Liver (tissue), 9 donors: ENCODE data around the gene MPPED2. TPM values are rescaled to one million over a fixed set of nuclear protein-coding genes. Genes with fewer than 3 reads are reported as not detected.

Source experiments
- DNase-seq: peaks from one replicate; pipeline ENCODE4 v3.0.0-alpha.2; 2017; ENCODE audit warnings: low spot score
- H3K27ac ChIP-seq, 2 donors: one replicate each; pipeline ENCODE4 v1.7.0; 2013; ENCODE audit warnings: inconsistent platforms in 2 of 2, low read length in 2 of 2, control low read depth in 1 of 2, low read depth in 1 of 2, mild to moderate bottlenecking in 1 of 2
- H3K27me3 ChIP-seq, 4 donors: one replicate each; pipeline versions ENCODE4 v1.6.1 to v1.7.0; 2013; ENCODE audit warnings: low read length in 3 of 4, inconsistent platforms in 1 of 4, mild to moderate bottlenecking in 1 of 4, moderate library complexity in 1 of 4; ENCODE audit not compliant: control insufficient read depth in 4 of 4, insufficient read depth in 4 of 4
- H3K36me3 ChIP-seq, 4 donors: one replicate each; pipeline versions ENCODE4 v1.6.1 to v1.7.0; 2013; ENCODE audit warnings: low read length in 3 of 4, mild to moderate bottlenecking in 3 of 4, low read depth in 1 of 4, moderate library complexity in 1 of 4; ENCODE audit not compliant: control insufficient read depth in 4 of 4, insufficient read depth in 3 of 4
- H3K4me1 ChIP-seq, 4 donors: one replicate each; pipeline versions ENCODE4 v1.6.1 to v1.7.0; 2013; ENCODE audit warnings: low read length in 3 of 4, mild to moderate bottlenecking in 3 of 4, moderate library complexity in 1 of 4; ENCODE audit not compliant: control insufficient read depth in 4 of 4, insufficient read depth in 4 of 4
- H3K4me3 ChIP-seq, 3 donors: one replicate each; pipeline versions ENCODE4 v1.6.1 to v1.7.0; 2013; ENCODE audit warnings: low read length in 3 of 3, control low read depth in 1 of 3, low read depth in 1 of 3, mild to moderate bottlenecking in 1 of 3
- H3K9ac ChIP-seq, 2 donors: one replicate each; pipeline ENCODE4 v1.7.0; 2013; ENCODE audit warnings: low read length in 2 of 2, mild to moderate bottlenecking in 2 of 2, moderate library complexity in 2 of 2, control low read depth in 1 of 2, low read depth in 1 of 2
- H3K9me3 ChIP-seq, 4 donors: one replicate each; pipeline versions ENCODE4 v1.6.1 to v1.7.0; 2013; ENCODE audit warnings: low read length in 3 of 4; ENCODE audit not compliant: control insufficient read depth in 4 of 4
- ATF3 ChIP-seq: IDR thresholded peaks from 2 replicates; pipeline ENCODE4 v1.6.1; 2016; ENCODE audit warnings: antibody characterized with exemption
- CTCF ChIP-seq: fragments of 150-350 bp; IDR thresholded peaks from 2 replicates; pipeline ENCODE4 v1.5.1; 2017; ENCODE audit warnings: improper control_type of control experiment, low read depth, low read length; ENCODE audit not compliant: missing input control
- EGR1 ChIP-seq, 2 donors: IDR thresholded peaks; 2 replicates each; pipeline ENCODE4 v1.6.1; 2016 to 2018; ENCODE audit warnings: antibody characterized with exemption in 2 of 2, low read depth in 2 of 2
- FOXA1 ChIP-seq: IDR thresholded peaks from 2 replicates; pipeline ENCODE4 v1.6.1; 2016; ENCODE audit warnings: antibody characterized with exemption
- FOXA2 ChIP-seq: IDR thresholded peaks from 2 replicates; pipeline ENCODE4 v1.6.1; 2016; ENCODE audit warnings: antibody characterized with exemption
- GABPA ChIP-seq, 2 donors: IDR thresholded peaks in 1 of 2; conservative IDR thresholded peaks in 1 of 2; 2 replicates each; pipeline ENCODE4 v1.6.1; 2016; ENCODE audit warnings: antibody characterized with exemption in 2 of 2, mild to moderate bottlenecking in 1 of 2, moderate library complexity in 1 of 2
- HNF4A ChIP-seq, 2 donors: conservative IDR thresholded peaks; 2 replicates each; pipeline ENCODE4 v1.6.1; 2016; ENCODE audit warnings: antibody characterized with exemption in 2 of 2, mild to moderate bottlenecking in 2 of 2
- HNF4G ChIP-seq: IDR thresholded peaks from 2 replicates; pipeline ENCODE4 v1.6.1; 2016; ENCODE audit warnings: antibody characterized with exemption
- JUND ChIP-seq, 2 donors: IDR thresholded peaks; 2 replicates each; pipeline ENCODE4 v1.6.1; 2016; ENCODE audit warnings: antibody characterized with exemption in 2 of 2
- MAX ChIP-seq: IDR thresholded peaks from 2 replicates; pipeline ENCODE4 v1.6.1; 2016; ENCODE audit warnings: antibody characterized with exemption
- NR2F2 ChIP-seq: IDR thresholded peaks from 2 replicates; pipeline ENCODE4 v1.6.1; 2016; ENCODE audit warnings: antibody characterized with exemption
- RAD21 ChIP-seq, 2 donors: IDR thresholded peaks; 2 replicates each; pipeline ENCODE4 v1.6.1; 2016; ENCODE audit warnings: antibody characterized with exemption in 2 of 2, mild to moderate bottlenecking in 2 of 2
- RXRA ChIP-seq, 2 donors: IDR thresholded peaks; 2 replicates each; pipeline ENCODE4 v1.6.1; 2017 to 2018; ENCODE audit warnings: antibody characterized with exemption in 2 of 2, mild to moderate bottlenecking in 1 of 2
- SP1 ChIP-seq: IDR thresholded peaks from 2 replicates; pipeline ENCODE4 v1.6.1; 2018; ENCODE audit warnings: antibody characterized with exemption, mild to moderate bottlenecking
- TAF1 ChIP-seq: conservative IDR thresholded peaks from 2 replicates; pipeline ENCODE4 v1.6.1; 2016; ENCODE audit warnings: antibody characterized with exemption, mild to moderate bottlenecking
- YY1 ChIP-seq: IDR thresholded peaks from 2 replicates; pipeline ENCODE4 v1.6.1; 2016; ENCODE audit warnings: antibody characterized with exemption, mild to moderate bottlenecking
- ZBTB33 ChIP-seq: IDR thresholded peaks from 2 replicates; pipeline ENCODE4 v1.6.1; 2016; ENCODE audit warnings: antibody characterized with exemption
- WGBS: extraction: QIAGEN DNeasy Blood & Tissue Kit; methylation state at CpG from one replicate; pipeline ENCODE4 v1.1.7; 2013; 5-methylcytosine and 5-hydroxymethylcytosine counted together
- polyA plus RNA-seq, 2 donors: library from polyadenylated mRNA; stranded (reverse) in 1 of 2; unstranded in 1 of 2; fragments of 200-250 nt in 1 of 2; fragments of >200 nt in 1 of 2; fragmentation: Nextera tagmentation in 1 of 2; extraction: Ambion mirVana in 1 of 2; gene quantifications; one replicate each; pipeline versions ENCODE4 v1.2.1 to v1.2.3, GENCODE V29; 2013 to 2015
- total RNA-seq, 2 donors: library from RNA; depleted of rRNA; stranded (reverse); fragments of >200 nt; gene quantifications; one replicate each; pipeline ENCODE4 v1.2.3, GENCODE V29; 2014
- TF ChIP-seq, protein P1 (sequence below): IDR thresholded peaks from 2 replicates; pipeline ENCODE4 v1.6.1; 2016; ENCODE audit warnings: antibody characterized with exemption, mild to moderate bottlenecking
- donor health status: healthy.
- donor health status: healthy.
- donor health status: healthy.
- donor health status: healthy.
- donor health status: healthy.

MPPED2 gene
- total and polyA plus RNA-seq, 4 donors, result 0.22 to 1.6 (median 0.47) TPM

- Histone ChIP-seq H3K9me3 (no peaks in the 10 kb centered on the region), H3K27ac (no peak overlapping the region), H3K4me3 (peak overlapping the region; percentile 39 to 81 (median 79)), H3K27me3 (peaks cover 0 to 2% (median 0%) of the 10 kb centered on the region in 4 donors), H3K36me3 (no peaks in the 10 kb centered on the region), H3K4me1 (peaks cover 1 to 24% (median 15%) of the 10 kb centered on the region in 4 donors), H3K9ac (no peak overlapping the region)
- no peak for DNase-seq
- WGBS, result under 1% methylated on average over 74 of the region's 74 CpGs
- TF ChIP-seq, protein P1, sequence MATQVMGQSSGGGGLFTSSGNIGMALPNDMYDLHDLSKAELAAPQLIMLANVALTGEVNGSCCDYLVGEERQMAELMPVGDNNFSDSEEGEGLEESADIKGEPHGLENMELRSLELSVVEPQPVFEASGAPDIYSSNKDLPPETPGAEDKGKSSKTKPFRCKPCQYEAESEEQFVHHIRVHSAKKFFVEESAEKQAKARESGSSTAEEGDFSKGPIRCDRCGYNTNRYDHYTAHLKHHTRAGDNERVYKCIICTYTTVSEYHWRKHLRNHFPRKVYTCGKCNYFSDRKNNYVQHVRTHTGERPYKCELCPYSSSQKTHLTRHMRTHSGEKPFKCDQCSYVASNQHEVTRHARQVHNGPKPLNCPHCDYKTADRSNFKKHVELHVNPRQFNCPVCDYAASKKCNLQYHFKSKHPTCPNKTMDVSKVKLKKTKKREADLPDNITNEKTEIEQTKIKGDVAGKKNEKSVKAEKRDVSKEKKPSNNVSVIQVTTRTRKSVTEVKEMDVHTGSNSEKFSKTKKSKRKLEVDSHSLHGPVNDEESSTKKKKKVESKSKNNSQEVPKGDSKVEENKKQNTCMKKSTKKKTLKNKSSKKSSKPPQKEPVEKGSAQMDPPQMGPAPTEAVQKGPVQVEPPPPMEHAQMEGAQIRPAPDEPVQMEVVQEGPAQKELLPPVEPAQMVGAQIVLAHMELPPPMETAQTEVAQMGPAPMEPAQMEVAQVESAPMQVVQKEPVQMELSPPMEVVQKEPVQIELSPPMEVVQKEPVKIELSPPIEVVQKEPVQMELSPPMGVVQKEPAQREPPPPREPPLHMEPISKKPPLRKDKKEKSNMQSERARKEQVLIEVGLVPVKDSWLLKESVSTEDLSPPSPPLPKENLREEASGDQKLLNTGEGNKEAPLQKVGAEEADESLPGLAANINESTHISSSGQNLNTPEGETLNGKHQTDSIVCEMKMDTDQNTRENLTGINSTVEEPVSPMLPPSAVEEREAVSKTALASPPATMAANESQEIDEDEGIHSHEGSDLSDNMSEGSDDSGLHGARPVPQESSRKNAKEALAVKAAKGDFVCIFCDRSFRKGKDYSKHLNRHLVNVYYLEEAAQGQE, result no peak
- no peak for TF ChIP-seq YY1
- no peak for TF ChIP-seq FOXA2
- TF ChIP-seq JUND (IDR thresholded peaks at IDR 0.05), result no peak
- TF ChIP-seq HNF4A (conservative IDR thresholded peaks at IDR 0.05), result no peak
- no peak for TF ChIP-seq TAF1
- TF ChIP-seq SP1, result no peak
- TF ChIP-seq CTCF, result no peak
- no peak for TF ChIP-seq HNF4G
- TF ChIP-seq NR2F2, result no peak
- no peak for TF ChIP-seq ATF3
- TF ChIP-seq RXRA (IDR thresholded peaks at IDR 0.05), result no peak
- no peak for TF ChIP-seq EGR1 (IDR thresholded peaks at IDR 0.05; ENCODE audit: low read depth in 2 of 2)
- TF ChIP-seq MAX, result no peak
- no peak for TF ChIP-seq ZBTB33
- TF ChIP-seq FOXA1, result no peak
- no peak for TF ChIP-seq GABPA (IDR thresholded peaks at IDR 0.05 in 1 of 2, conservative IDR thresholded peaks at IDR 0.05 in 1 of 2)
- TF ChIP-seq RAD21 (IDR thresholded peaks at IDR 0.05), result no peak
Observed at GRCh38 chr11:30585125-30585891, 845 bp downstream of the MPPED2 start.
